ENCODE measurements around the gene MRPL49. TPM values are rescaled to one million over a fixed set of nuclear protein-coding genes. Genes with fewer than 3 reads are reported as not detected.

The MRPL49 gene
- total and polyA plus RNA-seq, 2 experiments from 2014 or later, result 27.7 to 61.9 TPM

DNA sequence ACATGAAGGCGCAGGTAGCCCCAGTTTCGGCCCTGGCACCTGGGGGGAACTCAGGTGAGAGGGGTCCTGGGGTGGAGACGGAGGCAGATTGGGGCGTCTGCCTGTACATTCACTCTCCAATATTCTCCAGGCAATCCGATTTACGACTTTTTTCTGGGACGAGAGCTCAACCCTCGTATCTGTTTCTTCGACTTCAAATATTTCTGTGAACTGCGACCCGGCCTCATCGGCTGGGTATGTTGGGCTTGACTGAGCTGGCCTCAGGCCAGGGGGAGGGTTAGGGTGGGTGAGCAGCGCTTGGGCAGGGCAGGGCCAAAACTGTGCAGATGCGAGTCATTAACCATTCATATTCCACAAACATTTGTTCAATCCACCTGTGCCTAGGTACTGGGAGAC, 8.8 kb upstream of the MRPL49 start (continued):
- TF ChIP-seq, protein P1, sequence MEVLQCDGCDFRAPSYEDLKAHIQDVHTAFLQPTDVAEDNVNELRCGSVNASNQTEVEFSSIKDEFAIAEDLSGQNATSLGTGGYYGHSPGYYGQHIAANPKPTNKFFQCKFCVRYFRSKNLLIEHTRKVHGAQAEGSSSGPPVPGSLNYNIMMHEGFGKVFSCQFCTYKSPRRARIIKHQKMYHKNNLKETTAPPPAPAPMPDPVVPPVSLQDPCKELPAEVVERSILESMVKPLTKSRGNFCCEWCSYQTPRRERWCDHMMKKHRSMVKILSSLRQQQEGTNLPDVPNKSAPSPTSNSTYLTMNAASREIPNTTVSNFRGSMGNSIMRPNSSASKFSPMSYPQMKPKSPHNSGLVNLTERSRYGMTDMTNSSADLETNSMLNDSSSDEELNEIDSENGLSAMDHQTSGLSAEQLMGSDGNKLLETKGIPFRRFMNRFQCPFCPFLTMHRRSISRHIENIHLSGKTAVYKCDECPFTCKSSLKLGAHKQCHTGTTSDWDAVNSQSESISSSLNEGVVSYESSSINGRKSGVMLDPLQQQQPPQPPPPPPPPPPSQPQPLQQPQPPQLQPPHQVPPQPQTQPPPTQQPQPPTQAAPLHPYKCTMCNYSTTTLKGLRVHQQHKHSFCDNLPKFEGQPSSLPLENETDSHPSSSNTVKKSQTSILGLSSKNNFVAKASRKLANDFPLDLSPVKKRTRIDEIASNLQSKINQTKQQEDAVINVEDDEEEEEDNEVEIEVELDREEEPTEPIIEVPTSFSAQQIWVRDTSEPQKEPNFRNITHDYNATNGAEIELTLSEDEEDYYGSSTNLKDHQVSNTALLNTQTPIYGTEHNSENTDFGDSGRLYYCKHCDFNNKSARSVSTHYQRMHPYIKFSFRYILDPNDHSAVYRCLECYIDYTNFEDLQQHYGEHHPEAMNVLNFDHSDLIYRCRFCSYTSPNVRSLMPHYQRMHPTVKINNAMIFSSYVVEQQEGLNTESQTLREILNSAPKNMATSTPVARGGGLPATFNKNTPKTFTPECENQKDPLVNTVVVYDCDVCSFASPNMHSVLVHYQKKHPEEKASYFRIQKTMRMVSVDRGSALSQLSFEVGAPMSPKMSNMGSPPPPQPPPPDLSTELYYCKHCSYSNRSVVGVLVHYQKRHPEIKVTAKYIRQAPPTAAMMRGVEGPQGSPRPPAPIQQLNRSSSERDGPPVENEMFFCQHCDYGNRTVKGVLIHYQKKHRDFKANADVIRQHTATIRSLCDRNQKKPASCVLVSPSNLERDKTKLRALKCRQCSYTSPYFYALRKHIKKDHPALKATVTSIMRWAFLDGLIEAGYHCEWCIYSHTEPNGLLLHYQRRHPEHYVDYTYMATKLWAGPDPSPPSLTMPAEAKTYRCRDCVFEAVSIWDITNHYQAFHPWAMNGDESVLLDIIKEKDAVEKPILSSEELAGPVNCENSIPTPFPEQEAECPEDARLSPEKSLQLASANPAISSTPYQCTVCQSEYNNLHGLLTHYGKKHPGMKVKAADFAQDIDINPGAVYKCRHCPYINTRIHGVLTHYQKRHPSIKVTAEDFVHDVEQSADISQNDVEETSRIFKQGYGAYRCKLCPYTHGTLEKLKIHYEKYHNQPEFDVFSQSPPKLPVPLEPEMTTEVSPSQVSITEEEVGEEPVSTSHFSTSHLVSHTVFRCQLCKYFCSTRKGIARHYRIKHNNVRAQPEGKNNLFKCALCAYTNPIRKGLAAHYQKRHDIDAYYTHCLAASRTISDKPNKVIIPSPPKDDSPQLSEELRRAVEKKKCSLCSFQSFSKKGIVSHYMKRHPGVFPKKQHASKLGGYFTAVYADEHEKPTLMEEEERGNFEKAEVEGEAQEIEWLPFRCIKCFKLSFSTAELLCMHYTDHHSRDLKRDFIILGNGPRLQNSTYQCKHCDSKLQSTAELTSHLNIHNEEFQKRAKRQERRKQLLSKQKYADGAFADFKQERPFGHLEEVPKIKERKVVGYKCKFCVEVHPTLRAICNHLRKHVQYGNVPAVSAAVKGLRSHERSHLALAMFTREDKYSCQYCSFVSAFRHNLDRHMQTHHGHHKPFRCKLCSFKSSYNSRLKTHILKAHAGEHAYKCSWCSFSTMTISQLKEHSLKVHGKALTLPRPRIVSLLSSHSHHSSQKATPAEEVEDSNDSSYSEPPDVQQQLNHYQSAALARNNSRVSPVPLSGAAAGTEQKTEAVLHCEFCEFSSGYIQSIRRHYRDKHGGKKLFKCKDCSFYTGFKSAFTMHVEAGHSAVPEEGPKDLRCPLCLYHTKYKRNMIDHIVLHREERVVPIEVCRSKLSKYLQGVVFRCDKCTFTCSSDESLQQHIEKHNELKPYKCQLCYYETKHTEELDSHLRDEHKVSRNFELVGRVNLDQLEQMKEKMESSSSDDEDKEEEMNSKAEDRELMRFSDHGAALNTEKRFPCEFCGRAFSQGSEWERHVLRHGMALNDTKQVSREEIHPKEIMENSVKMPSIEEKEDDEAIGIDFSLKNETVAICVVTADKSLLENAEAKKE (CRISPR knock-in tag; IDR thresholded peaks at IDR 0.05), result no peak
- TF ChIP-seq CREB1 (CRISPR knock-in tag; IDR thresholded peaks at IDR 0.05; ENCODE audit: low read depth) (no peak), JUNB (IDR thresholded peaks at IDR 0.05; ENCODE audit: unreplicated experiment) (no peak), EZH2 (IDR thresholded peaks at IDR 0.05; ENCODE audit: low read depth, unreplicated experiment) (no peak), REST (IDR thresholded peaks at IDR 0.05; ENCODE audit: unreplicated experiment) (no peak), STAT1 (IDR thresholded peaks at IDR 0.05; ENCODE audit: unreplicated experiment) (no peak)
